AG04449 (cell line): Measurements from ENCODE around the gene ISCU.

ENCODE experiments used
- CTCF ChIA-PET: fragments of 350-600 bp; formaldehyde crosslinking; extraction: SDS; loops from one replicate; lab custom pipeline; 2021; ENCODE audit warnings: antibody characterized with exemption; lab: Yijun Ruan, JAX
- POLR2A ChIA-PET: fragments of 400-600, 350-600 bp; formaldehyde crosslinking; extraction: SDS; loops from one replicate; lab custom pipeline; 2020; ENCODE audit warnings: antibody characterized with exemption, inconsistent platforms; lab: Yijun Ruan, JAX
- DNase-seq: peaks from one replicate; pipeline ENCODE4 v3.0.0-alpha.2; 2010; ENCODE audit warnings: low read depth, low spot score
- H3K4me3 ChIP-seq: 2 replicates; pipeline ENCODE4 v1.5.1; 2011; ENCODE audit warnings: low read depth, mild to moderate bottlenecking, control low read depth, low read length
- TF ChIP-seq, protein P1 (sequence below): IDR thresholded peaks from one replicate; pipeline ENCODE4 v1.5.1; 2011; ENCODE audit warnings: mild to moderate bottlenecking, moderate library complexity, low read length, control low read depth, inconsistent platforms; ENCODE audit not compliant: insufficient read depth; ENCODE audit errors: missing control alignments

The ISCU gene

DNA sequence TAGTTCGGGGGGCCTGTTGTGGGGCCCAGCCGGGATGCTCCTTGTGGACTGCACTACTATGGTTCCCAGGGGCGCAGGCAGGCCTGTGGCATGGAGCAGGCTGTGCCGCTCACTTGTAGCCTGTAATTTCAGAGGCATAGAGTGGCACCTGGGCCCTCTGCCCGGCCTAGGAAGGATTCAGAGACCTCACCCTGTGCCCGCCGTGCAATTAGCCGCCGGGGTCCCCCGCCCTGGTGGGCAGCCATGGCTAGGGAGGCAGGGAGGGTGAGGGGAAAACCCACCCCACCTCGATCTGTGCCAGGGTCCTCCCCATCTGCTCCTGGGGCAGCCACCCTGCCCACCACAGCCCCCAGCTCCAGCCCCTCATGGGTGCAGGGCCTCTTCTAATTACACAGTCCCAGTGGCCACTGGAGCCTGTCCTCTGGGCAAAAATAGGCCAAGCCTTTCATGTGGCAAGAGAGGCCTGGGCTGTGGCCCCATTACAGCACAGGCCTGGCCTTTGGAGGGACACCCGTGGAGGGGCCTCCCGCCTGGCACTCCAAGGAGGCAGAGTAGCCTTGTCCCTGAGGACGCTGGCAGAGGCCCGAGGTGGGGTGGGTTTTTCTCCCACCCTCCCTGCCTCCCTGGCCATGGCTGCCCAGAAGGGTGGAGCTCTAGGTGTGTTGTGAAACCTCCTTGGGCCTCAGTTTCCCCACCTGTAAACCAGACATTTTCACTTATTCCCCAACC, 40.7 kb downstream of the ISCU start:
- no peak overlapping the region for H3K4me3 ChIP-seq
- DNase-seq = no peak
- TF ChIP-seq, protein P1, sequence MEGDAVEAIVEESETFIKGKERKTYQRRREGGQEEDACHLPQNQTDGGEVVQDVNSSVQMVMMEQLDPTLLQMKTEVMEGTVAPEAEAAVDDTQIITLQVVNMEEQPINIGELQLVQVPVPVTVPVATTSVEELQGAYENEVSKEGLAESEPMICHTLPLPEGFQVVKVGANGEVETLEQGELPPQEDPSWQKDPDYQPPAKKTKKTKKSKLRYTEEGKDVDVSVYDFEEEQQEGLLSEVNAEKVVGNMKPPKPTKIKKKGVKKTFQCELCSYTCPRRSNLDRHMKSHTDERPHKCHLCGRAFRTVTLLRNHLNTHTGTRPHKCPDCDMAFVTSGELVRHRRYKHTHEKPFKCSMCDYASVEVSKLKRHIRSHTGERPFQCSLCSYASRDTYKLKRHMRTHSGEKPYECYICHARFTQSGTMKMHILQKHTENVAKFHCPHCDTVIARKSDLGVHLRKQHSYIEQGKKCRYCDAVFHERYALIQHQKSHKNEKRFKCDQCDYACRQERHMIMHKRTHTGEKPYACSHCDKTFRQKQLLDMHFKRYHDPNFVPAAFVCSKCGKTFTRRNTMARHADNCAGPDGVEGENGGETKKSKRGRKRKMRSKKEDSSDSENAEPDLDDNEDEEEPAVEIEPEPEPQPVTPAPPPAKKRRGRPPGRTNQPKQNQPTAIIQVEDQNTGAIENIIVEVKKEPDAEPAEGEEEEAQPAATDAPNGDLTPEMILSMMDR = no peak
- POLR2A ChIA-PET = no interaction called here
- CTCF ChIA-PET = interaction anchor here (1.2 to 9.0 kb wide), 3 partner anchors 13 to 17 kb away, joined by 3 to 106 read pairs (median 7); no protein-coding TSS in a partner anchor

DNA sequence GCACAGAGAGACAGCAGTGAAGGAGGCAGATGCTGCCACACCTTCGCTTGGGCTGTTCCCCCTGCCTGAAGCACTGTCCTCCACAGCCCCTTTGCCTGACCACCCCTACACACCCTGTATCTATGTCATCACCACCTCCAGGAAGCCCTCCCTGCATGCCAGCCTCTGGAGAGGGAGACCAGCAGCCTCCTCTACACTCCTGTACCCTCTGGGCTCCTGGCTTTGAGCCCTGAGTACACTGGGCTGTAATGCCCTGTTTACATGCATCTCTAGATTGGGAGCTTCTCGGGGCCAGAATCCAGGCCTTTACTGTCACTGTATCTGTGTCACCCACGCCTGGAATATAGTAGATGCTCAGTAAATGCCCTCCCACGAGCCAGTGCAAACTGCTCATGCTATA, 41.3 kb downstream of the ISCU start:
- TF ChIP-seq, protein P1 = no peak
- ChIA-PET CTCF (interaction anchor here (1.2 to 9.0 kb wide), 4 partner anchors 9 to 40 kb away, joined by 3 to 106 read pairs (median 4); no protein-coding TSS in a partner anchor), POLR2A (no interaction called here)
- DNase-seq = no peak
- H3K4me3 ChIP-seq = no peak overlapping the region

DNA sequence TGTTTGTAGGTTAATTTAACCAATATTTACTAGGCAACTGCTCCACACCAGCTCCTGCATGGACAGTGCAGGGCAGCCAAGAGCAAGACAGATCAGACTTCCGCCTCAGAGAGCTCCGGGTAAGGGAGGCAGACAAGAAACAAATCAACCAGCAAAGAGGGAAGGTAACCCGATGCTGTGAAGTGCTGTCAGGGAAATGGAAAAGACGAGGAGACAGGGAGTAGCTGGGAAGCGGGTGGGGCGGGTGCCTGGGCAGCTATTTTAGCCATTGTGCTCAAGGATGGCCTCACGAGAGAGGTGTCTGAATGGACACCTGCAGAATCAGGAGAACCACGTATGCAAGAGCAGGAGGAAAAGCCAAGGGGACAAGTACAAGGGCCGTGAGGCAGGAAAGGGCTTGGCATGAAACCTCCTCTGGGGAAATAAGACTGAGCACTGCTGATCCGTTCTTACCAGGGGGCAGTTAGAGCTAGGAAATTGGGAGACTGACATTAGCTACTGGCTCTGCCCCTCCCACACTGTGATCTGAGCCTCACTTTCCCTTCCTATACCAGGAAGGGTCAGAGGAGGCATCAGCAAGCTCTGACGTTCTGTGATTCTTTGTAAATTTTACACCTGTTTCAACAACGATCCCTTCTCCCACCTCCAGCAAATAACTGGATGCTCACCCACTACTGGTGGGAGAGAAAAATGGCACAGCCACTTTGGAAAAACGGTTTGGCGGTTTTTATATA, 42.0 kb downstream of the ISCU start:
- ChIA-PET CTCF (interaction anchor here (0.9 to 9.0 kb wide), 5 partner anchors 10 to 41 kb away, joined by 3 to 106 read pairs (median 3); no protein-coding TSS in a partner anchor), POLR2A (no interaction called here)
- H3K4me3 ChIP-seq = no peak overlapping the region
- no peak for DNase-seq
- TF ChIP-seq, protein P1 = no peak

DNA sequence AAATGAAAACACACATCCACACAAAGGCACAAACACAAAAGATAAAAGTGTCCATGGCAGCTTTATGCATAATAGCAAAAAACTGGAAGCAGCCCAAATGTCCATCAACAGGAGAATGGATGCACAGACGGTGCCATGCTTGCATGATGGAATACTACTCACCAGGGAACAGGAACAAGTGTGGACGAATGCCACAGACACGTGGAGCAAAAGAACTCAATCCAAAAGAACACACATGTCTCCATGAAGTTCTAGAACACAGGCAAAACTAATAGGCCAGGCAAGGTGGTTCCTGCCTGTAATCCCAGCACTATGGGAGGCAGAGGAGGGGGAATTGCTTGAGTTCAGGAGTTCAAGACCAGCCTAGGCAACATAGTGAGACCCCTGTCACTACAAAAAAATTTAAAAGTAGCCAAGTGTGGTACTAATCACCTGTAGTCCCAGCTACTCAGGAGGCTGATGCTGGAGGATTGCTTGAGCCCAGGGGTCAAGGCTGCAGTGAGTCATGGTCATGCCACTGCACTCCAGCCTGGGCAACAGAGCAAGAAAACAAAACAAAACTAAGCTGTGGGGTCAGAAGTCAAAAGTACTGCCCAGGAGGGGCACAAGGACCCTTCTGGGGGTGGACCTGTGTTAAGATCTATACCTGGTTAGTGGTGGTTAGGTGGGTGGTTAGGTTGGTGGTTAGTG, 42.7 kb downstream of the ISCU start:
- H3K4me3 ChIP-seq = no peak overlapping the region
- TF ChIP-seq, protein P1 = no peak
- POLR2A ChIA-PET = no interaction called here
- CTCF ChIA-PET = interaction anchor here (0.9 to 9.0 kb wide), 3 partner anchors 15 to 41 kb away, joined by 3 to 106 read pairs (median 5); no protein-coding TSS in a partner anchor
- DNase-seq = no peak

DNA sequence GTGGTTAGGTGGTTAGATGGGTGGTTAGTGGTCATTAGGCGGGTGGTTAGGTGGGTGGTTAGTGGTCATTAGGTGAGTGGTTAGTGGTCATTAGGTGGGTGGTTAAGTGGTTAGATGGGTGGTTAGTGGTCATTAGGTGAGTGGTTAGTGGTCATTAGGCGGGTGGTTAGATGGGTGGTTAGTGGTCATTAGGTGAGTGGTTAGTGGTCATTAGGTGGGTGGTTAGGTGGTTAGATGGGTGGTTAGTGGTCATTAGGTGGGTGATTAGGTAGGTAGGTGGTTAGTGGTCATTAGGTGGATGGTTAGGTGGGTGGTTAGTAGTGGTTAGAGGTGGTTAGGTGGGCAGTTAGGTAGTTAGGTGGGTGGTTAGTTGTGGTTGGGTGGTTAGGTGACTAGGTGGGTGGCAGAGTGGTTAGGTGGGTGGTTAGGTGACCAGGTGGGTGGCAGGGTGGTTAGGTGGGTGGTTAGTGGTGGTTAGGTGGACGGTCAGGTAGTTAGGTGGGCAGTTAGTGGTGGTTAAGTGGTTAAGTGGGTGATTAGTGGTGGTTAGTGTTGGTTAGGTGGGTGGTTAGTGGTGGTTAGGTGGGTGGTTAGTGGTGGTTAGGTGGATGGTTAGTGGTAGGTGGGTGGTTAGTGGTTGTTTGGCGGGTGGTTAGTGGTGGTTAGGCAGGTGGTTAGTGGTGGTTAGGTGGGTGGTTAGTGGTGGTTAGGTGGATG, 43.5 kb downstream of the ISCU start:
- CTCF ChIA-PET = interaction anchor here (1.0 to 17.4 kb wide), 3 partner anchors 10 to 39 kb away, joined by 3 to 1115 read pairs (median 106); partner anchors contain the start of genes ISCU and SART3
- H3K4me3 ChIP-seq = no peak overlapping the region
- POLR2A ChIA-PET = no interaction called here
- DNase-seq = no peak
- TF ChIP-seq, protein P1 = no peak
